ENCODE data around the gene BCL2L12. TPM values are rescaled to one million over a fixed set of nuclear protein-coding genes. Genes with fewer than 3 reads are reported as not detected.

The BCL2L12 gene
- total RNA-seq, 1 experiment from 2014 or later, result 42.5 TPM

GRCh38 chr19:49637821-49638738 lies 27.7 kb upstream of the BCL2L12 start:
- peak; percentile 88 for DNase-seq
- Histone ChIP-seq H3K4me3 (ENCODE audit: insufficient read depth, low read depth, low read length) (peak overlapping the region; percentile 22), H3K27me3 (ENCODE audit: control insufficient read depth, insufficient read depth, low read length) (no peaks in the 10 kb centered on the region), H3K36me3 (replicated peaks; ENCODE audit: control insufficient read depth, insufficient read depth, low read length) (no peaks in the 10 kb centered on the region)

GRCh38 chr19:49639401-49640112 lies 26.2 kb upstream of the BCL2L12 start:
- DNase-seq, result peak; percentile 69
- Histone ChIP-seq H3K27me3 (ENCODE audit: control insufficient read depth, insufficient read depth, low read length) (no peaks in the 10 kb centered on the region), H3K4me3 (ENCODE audit: insufficient read depth, low read depth, low read length) (peak overlapping the region; percentile 59), H3K36me3 (replicated peaks; ENCODE audit: control insufficient read depth, insufficient read depth, low read length) (no peaks in the 10 kb centered on the region)

- DNase-seq, result peak; percentile 99
- no peaks in the 10 kb centered on the region for H3K36me3 ChIP-seq (replicated peaks; ENCODE audit: control insufficient read depth, insufficient read depth, low read length)
- no peaks in the 10 kb centered on the region for H3K27me3 ChIP-seq (ENCODE audit: control insufficient read depth, insufficient read depth, low read length)
- H3K4me3 ChIP-seq (ENCODE audit: insufficient read depth, low read depth, low read length), result peak within 1 kb of the TSS; percentile 59
These were observed 25.4 kb upstream of the BCL2L12 start, which contains the start of gene RRAS for GRCh38 chr19:49640113-49640898. RRAS (minus strand) TSS chr19:49640143; CDS start chr19:49640098, 45 bp downstream.

GRCh38 chr19:49641688-49642491 lies 23.8 kb upstream of the BCL2L12 start, which contains the start of gene SCAF1:
SCAF1 (plus strand) TSS chr19:49642209; CDS start chr19:49645027, 2,818 bp downstream.
- Histone ChIP-seq H3K27me3 (ENCODE audit: control insufficient read depth, insufficient read depth, low read length) (no peaks in the 10 kb centered on the region), H3K36me3 (replicated peaks; ENCODE audit: control insufficient read depth, insufficient read depth, low read length) (peaks cover 8% of the 10 kb centered on the region), H3K4me3 (ENCODE audit: insufficient read depth, low read depth, low read length) (peak within 1 kb of the TSS; percentile 96)
- DNase-seq, result peak; percentile 98

- DNase-seq, result peak; percentile 71
- H3K36me3 ChIP-seq (replicated peaks; ENCODE audit: control insufficient read depth, insufficient read depth, low read length), result peaks cover 12% of the 10 kb centered on the region
- peak overlapping the region; percentile 96 for H3K4me3 ChIP-seq (ENCODE audit: insufficient read depth, low read depth, low read length)
- no peaks in the 10 kb centered on the region for H3K27me3 ChIP-seq (ENCODE audit: control insufficient read depth, insufficient read depth, low read length)
These were observed 23.2 kb upstream of the BCL2L12 start for GRCh38 chr19:49642492-49643035.

GRCh38 chr19:49643466-49643865 lies 22.3 kb upstream of the BCL2L12 start:
- Histone ChIP-seq H3K4me3 (ENCODE audit: insufficient read depth, low read depth, low read length) (no peak overlapping the region), H3K36me3 (replicated peaks; ENCODE audit: control insufficient read depth, insufficient read depth, low read length) (peaks cover 13% of the 10 kb centered on the region), H3K27me3 (ENCODE audit: control insufficient read depth, insufficient read depth, low read length) (no peaks in the 10 kb centered on the region)
- peak; percentile 53 for DNase-seq

- H3K4me3 ChIP-seq (ENCODE audit: insufficient read depth, low read depth, low read length), result no peak overlapping the region
- H3K27me3 ChIP-seq (ENCODE audit: control insufficient read depth, insufficient read depth, low read length), result no peaks in the 10 kb centered on the region
- peak; percentile 38 for DNase-seq
- H3K36me3 ChIP-seq (replicated peaks; ENCODE audit: control insufficient read depth, insufficient read depth, low read length), result peaks cover 22% of the 10 kb centered on the region
These were observed 20.1 kb upstream of the BCL2L12 start for GRCh38 chr19:49645592-49645991.

- no peak overlapping the region for H3K4me3 ChIP-seq (ENCODE audit: insufficient read depth, low read depth, low read length)
- peaks cover 22% of the 10 kb centered on the region for H3K36me3 ChIP-seq (replicated peaks; ENCODE audit: control insufficient read depth, insufficient read depth, low read length)
- H3K27me3 ChIP-seq (ENCODE audit: control insufficient read depth, insufficient read depth, low read length), result no peaks in the 10 kb centered on the region
- peak; percentile 42 for DNase-seq
These were observed 19.7 kb upstream of the BCL2L12 start for GRCh38 chr19:49645995-49646394.

GRCh38 chr19:49646586-49646985 lies 19.1 kb upstream of the BCL2L12 start:
- peaks cover 22% of the 10 kb centered on the region for H3K36me3 ChIP-seq (replicated peaks; ENCODE audit: control insufficient read depth, insufficient read depth, low read length)
- DNase-seq, result peak; percentile 37
- H3K27me3 ChIP-seq (ENCODE audit: control insufficient read depth, insufficient read depth, low read length), result no peaks in the 10 kb centered on the region
- no peak overlapping the region for H3K4me3 ChIP-seq (ENCODE audit: insufficient read depth, low read depth, low read length)

GRCh38 chr19:49651029-49651819 lies 14.5 kb upstream of the BCL2L12 start:
- Histone ChIP-seq H3K4me3 (ENCODE audit: insufficient read depth, low read depth, low read length) (no peak overlapping the region), H3K36me3 (replicated peaks; ENCODE audit: control insufficient read depth, insufficient read depth, low read length) (peaks cover 30% of the 10 kb centered on the region), H3K27me3 (ENCODE audit: control insufficient read depth, insufficient read depth, low read length) (no peaks in the 10 kb centered on the region)
- DNase-seq, result peak; percentile 59

- peak; percentile 64 for DNase-seq
- Histone ChIP-seq H3K4me3 (ENCODE audit: insufficient read depth, low read depth, low read length) (no peak overlapping the region), H3K36me3 (replicated peaks; ENCODE audit: control insufficient read depth, insufficient read depth, low read length) (peaks cover 30% of the 10 kb centered on the region), H3K27me3 (ENCODE audit: control insufficient read depth, insufficient read depth, low read length) (no peaks in the 10 kb centered on the region)
These were observed 13.7 kb upstream of the BCL2L12 start for GRCh38 chr19:49651820-49652550.
